Small intestine (tissue), 7 donors: ENCODE data around the gene DIP2B. TPM values are rescaled to one million over a fixed set of nuclear protein-coding genes. Genes with fewer than 3 reads are reported as not detected.

Source experiments
- DNase-seq, 2 donors: peaks; one replicate each; pipeline versions ENCODE4 v3.0.0 to v3.0.0-alpha.2; 2013
- FAIRE-seq: peaks from 2 replicates; lab custom pipeline; 2012; peaks lifted over from hg19 to GRCh38; lab: Jason Lieb, UNC
- H3K27ac ChIP-seq, 3 donors: one replicate each; pipeline ENCODE4 v1.5.1; 2013; ENCODE audit warnings: low read length in 2 of 3, mild to moderate bottlenecking in 2 of 3, control low read depth in 1 of 3, inconsistent platforms in 1 of 3, low read depth in 1 of 3, moderate library complexity in 1 of 3
- H3K27me3 ChIP-seq, 3 donors: one replicate each; pipeline ENCODE4 v1.6.1; 2013; ENCODE audit warnings: low read length in 3 of 3, inconsistent platforms in 1 of 3; ENCODE audit not compliant: control insufficient read depth in 3 of 3, insufficient read depth in 3 of 3
- H3K36me3 ChIP-seq, 3 donors: one replicate each; pipeline ENCODE4 v1.6.1; 2013; ENCODE audit warnings: low read length in 3 of 3, inconsistent platforms in 1 of 3, low read depth in 1 of 3, mild to moderate bottlenecking in 1 of 3, moderate library complexity in 1 of 3; ENCODE audit not compliant: control insufficient read depth in 3 of 3, insufficient read depth in 2 of 3
- H3K4me1 ChIP-seq, 3 donors: one replicate each; pipeline ENCODE4 v1.6.1; 2013; ENCODE audit warnings: low read length in 2 of 3, inconsistent platforms in 1 of 3, low read depth in 1 of 3, mild to moderate bottlenecking in 1 of 3, moderate library complexity in 1 of 3; ENCODE audit not compliant: control insufficient read depth in 3 of 3, insufficient read depth in 2 of 3
- H3K4me3 ChIP-seq, 3 donors: one replicate each; pipeline ENCODE4 v1.5.1; 2013; ENCODE audit warnings: low read length in 3 of 3, control low read depth in 1 of 3, inconsistent platforms in 1 of 3, low read depth in 1 of 3, mild to moderate bottlenecking in 1 of 3, moderate library complexity in 1 of 3
- H3K9me3 ChIP-seq, 2 donors: one replicate each; pipeline ENCODE4 v1.6.1; 2013; ENCODE audit warnings: low read depth in 1 of 2, low read length in 1 of 2; ENCODE audit not compliant: control insufficient read depth in 2 of 2, insufficient read depth in 1 of 2
- WGBS, 3 donors: extraction: QIAGEN DNeasy Blood & Tissue Kit; methylation state at CpG; one replicate each; pipeline ENCODE4 v1.1.7; 2013; 5-methylcytosine and 5-hydroxymethylcytosine counted together
- polyA plus RNA-seq, 4 donors: library from polyadenylated mRNA; stranded (reverse) in 3 of 4; unstranded in 1 of 4; fragments of 200-250 nt in 3 of 4; fragments of 120-200 nt in 1 of 4; gene quantifications; one replicate each; pipeline versions ENCODE4 v1.2.1 to v1.2.3, GENCODE V29; 2013
- donor health status: healthy with polysubstance abuse.
- donor health status: control.
- donor health status: control.
- donor health status: Bipolar disorder and iron deficiency.
- donor health status: healthy.

The DIP2B gene
- polyA plus RNA-seq, 4 donors = 6.3 to 18.1 (median 6.9) TPM

- Histone ChIP-seq H3K27me3 (no peaks in the 10 kb centered on the region), H3K9me3 (no peaks in the 10 kb centered on the region), H3K36me3 (peaks cover 0 to 16% (median 0%) of the 10 kb centered on the region in 3 donors), H3K4me3 (no peak overlapping the region), H3K27ac (no peak overlapping the region), H3K4me1 (peaks cover 3 to 40% (median 6%) of the 10 kb centered on the region in 3 donors)
- FAIRE-seq (no peak), DNase-seq (no peak)
- 13 to 59% (median 42%) methylated on average over 6 of the region's 6 CpGs for WGBS, 3 donors
These were observed 41.9 kb downstream of the DIP2B start for GRCh38 chr12:50546441-50547318.

DNA sequence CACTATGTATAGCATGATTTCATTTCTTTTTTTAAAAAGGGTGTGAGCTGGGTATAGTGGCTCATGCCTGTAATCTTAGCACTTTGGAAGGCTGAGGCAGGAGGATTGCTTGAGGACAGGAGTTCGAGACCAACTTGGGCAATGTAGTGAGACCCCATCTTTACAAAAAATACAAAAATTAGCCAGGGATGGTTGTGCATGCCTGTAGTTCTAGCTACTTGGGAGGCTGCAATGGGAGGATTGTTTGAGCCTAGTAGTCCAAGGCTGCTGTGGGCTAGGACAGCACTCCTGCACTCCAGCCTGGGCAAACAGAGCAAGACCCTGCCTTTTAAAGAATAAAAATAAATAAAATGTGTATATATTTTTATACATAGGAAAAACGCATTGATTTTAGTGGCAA is 43.0 kb downstream of the DIP2B start:
- H3K27me3 ChIP-seq = no peaks in the 10 kb centered on the region
- FAIRE-seq (no peak), DNase-seq (no peak)
- H3K4me3 ChIP-seq = no peak overlapping the region
- 86 to 92% (median 91%) methylated on average over 2 of the region's 2 CpGs for WGBS, 3 donors
- H3K36me3 ChIP-seq = peaks cover 0 to 16% (median 0%) of the 10 kb centered on the region in 3 donors
- H3K4me1 ChIP-seq = peaks cover 3 to 40% (median 6%) of the 10 kb centered on the region in 3 donors
- H3K27ac ChIP-seq = peak overlapping the region in 1 of 3 donors; percentile 63
- no peaks in the 10 kb centered on the region for H3K9me3 ChIP-seq

DNA sequence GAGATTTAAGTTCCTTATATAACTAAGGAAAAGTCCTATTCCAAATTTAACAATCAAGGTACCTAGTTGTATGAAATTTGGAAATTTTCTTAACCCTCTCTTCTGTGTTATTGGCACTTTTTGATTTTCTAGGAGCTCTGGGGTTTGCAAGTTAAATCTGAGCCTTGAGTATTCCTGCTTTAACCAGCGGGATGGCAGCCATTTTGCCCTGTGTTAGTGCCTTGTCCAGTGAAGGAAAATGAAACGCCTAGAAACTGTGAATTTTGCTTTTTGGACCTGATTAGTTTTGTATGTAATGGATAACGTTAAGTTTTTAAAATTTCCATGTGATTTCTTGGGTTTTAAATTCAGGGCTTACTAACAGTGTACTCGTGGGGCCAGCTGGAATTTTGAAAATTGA is 45.1 kb downstream of the DIP2B start:
- Histone ChIP-seq H3K27me3 (no peaks in the 10 kb centered on the region), H3K27ac (peak overlapping the region in 1 of 3 donors; percentile 63), H3K4me3 (no peak overlapping the region), H3K9me3 (no peaks in the 10 kb centered on the region), H3K36me3 (no peaks in the 10 kb centered on the region), H3K4me1 (peaks cover 3 to 40% (median 6%) of the 10 kb centered on the region in 3 donors)
- FAIRE-seq = no peak
- 85 to 88% (median 87%) methylated on average over 4 of the region's 4 CpGs for WGBS, 3 donors
- DNase-seq = no peak

DNA sequence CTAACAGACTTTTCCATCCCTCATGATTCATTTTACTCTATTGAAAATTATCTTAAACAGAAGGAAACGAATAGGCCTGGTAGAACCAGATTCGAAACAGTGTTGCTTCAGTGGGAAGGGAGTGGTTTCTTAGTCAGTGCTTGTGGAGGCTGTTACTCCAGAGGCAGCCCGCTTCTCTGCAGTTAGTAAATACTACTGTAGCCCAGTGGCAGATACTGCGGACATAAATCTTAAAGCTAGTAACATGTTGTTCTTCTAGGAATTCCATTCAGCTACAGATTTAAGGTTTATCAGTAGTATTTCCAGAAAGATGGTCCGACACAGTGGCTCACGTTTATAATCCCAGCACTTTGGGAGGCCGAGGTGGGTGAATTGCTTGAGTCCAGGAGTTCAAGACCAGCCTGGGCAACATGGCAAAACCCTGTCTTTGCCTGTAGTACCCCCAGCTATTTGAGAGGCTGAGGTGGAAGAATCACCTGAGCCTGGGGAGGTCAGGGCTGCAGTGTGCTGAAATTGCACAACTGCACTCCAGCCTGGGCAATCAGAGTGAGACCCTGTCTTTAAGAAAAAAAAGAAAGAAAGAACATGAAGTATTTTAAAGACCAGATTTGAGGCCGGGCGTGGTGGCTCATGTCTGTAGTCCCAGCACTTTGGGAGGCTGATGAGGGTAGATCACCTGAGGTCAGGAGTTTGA is 45.9 kb downstream of the DIP2B start:
- WGBS, 3 donors = 62 to 80% (median 71%) methylated on average over 9 of the region's 9 CpGs
- Histone ChIP-seq H3K27me3 (no peaks in the 10 kb centered on the region), H3K36me3 (no peaks in the 10 kb centered on the region), H3K9me3 (no peaks in the 10 kb centered on the region), H3K4me3 (no peak overlapping the region), H3K4me1 (peaks cover 3 to 44% (median 6%) of the 10 kb centered on the region in 3 donors), H3K27ac (peak overlapping the region in 2 of 3 donors; percentile 32 to 63)
- DNase-seq = peak; percentile 46 to 55
- FAIRE-seq = no peak

DNA sequence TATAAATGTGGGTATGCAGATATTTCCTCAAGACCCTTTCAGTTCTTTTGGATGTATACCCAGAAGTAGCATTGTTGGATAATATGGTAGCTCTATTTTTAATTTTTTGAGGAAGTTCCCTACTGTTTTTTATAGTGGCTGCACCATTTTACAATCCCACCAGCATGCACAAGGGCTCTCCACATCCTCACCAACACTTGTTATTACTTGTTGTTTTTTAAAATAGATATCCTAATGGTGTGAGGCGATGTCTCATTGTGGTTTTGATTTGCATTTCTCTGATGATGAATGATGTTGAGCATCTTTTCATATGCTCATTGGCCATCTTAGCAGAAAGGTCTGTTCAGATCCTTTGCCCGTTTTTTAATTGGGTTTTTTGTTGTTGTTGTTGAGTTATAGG is 47.1 kb downstream of the DIP2B start:
- Histone ChIP-seq H3K36me3 (no peaks in the 10 kb centered on the region), H3K9me3 (no peaks in the 10 kb centered on the region), H3K27me3 (no peaks in the 10 kb centered on the region), H3K4me1 (peaks cover 0 to 36% (median 8%) of the 10 kb centered on the region in 3 donors), H3K27ac (no peak overlapping the region), H3K4me3 (no peak overlapping the region)
- WGBS, 3 donors = 76 to 94% (median 90%) methylated on average over 2 of the region's 2 CpGs
- no peak for DNase-seq
- no peak for FAIRE-seq

DNA sequence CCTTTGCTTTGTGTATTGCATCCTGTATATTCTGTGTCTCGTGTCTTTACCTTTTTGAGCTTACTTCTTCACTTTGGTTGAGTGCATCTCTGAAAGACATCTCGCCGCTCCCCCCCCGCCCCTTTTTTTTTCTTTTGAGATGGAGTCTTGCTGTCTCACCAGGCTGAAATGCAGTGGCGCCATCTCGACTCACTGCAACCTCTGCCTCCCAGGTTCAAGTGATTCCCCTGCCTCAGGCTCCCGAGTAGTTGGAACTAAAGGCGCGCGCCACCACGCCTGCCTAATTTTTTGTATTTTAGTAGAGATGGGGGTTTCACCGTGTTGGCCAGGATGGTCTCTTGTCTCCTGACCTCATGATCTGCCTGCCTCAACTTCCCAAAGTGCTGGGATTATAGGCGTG is 49.9 kb downstream of the DIP2B start:
- no peaks in the 10 kb centered on the region for H3K9me3 ChIP-seq
- DNase-seq (no peak), FAIRE-seq (no peak)
- H3K36me3 ChIP-seq = peaks cover 0 to 9% (median 0%) of the 10 kb centered on the region in 3 donors
- no peak overlapping the region for H3K4me3 ChIP-seq
- peaks cover 0 to 21% (median 5%) of the 10 kb centered on the region in 3 donors for H3K4me1 ChIP-seq
- no peak overlapping the region for H3K27ac ChIP-seq
- 95 to 98% (median 97%) methylated on average over 13 of the region's 13 CpGs for WGBS, 3 donors
- H3K27me3 ChIP-seq = no peaks in the 10 kb centered on the region

DNA sequence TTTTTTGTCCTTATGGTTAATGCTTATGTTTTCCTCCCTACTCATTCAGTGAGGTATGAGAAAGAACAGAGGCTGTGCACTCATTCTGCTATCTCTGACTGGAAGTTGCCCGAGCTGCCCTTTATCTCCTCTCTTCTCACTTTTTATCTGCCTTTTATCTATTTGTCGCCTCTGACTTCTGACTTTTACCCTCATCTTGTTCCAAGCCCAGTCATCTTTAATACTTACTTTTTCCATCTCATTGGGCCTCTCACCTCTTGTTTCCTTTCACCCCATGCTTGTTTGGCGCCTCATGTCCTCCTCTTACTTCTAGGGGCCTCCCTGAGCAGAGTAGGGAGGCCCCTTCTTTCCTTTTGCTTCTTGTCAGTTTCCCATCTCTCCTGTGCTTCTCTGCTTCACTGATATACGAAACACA is 50.7 kb downstream of the DIP2B start:
- Histone ChIP-seq H3K27me3 (no peaks in the 10 kb centered on the region), H3K9me3 (no peaks in the 10 kb centered on the region), H3K4me1 (peaks cover 0 to 15% (median 5%) of the 10 kb centered on the region in 3 donors), H3K4me3 (no peak overlapping the region), H3K27ac (no peak overlapping the region), H3K36me3 (peaks cover 0 to 9% (median 0%) of the 10 kb centered on the region in 3 donors)
- DNase-seq (peak; percentile 16 to 46), FAIRE-seq (no peak)
- WGBS, 3 donors = 38 to 64% (median 54%) methylated on average over 4 of the region's 4 CpGs

- no peak overlapping the region for H3K27ac ChIP-seq
- H3K4me1 ChIP-seq = peaks cover 0 to 11% (median 5%) of the 10 kb centered on the region in 3 donors
- no peaks in the 10 kb centered on the region for H3K27me3 ChIP-seq
- H3K9me3 ChIP-seq = no peaks in the 10 kb centered on the region
- 90 to 94% (median 92%) methylated on average over 11 of the region's 11 CpGs for WGBS, 3 donors
- DNase-seq = no peak
- H3K36me3 ChIP-seq = peaks cover 0 to 9% (median 0%) of the 10 kb centered on the region in 3 donors
- H3K4me3 ChIP-seq = no peak overlapping the region
- no peak for FAIRE-seq
These were observed 51.5 kb downstream of the DIP2B start for GRCh38 chr12:50556273-50556672.
